ENCODE measurements around the gene EPB41L3.
A peak's percentile ranks its signal among the peaks of the same experiment; 100 is the strongest.
"Not testable (repeated sequence)": the region's sequence is repeated elsewhere in the genome, so short reads cannot be mapped to it uniquely, and the experiment has no call there.

The EPB41L3 gene

GRCh38 chr18:5496305-5496704 lies 47.5 kb downstream of the EPB41L3 start:
- DNase-seq (ENCODE audit: low spot score) = no peak

DNA sequence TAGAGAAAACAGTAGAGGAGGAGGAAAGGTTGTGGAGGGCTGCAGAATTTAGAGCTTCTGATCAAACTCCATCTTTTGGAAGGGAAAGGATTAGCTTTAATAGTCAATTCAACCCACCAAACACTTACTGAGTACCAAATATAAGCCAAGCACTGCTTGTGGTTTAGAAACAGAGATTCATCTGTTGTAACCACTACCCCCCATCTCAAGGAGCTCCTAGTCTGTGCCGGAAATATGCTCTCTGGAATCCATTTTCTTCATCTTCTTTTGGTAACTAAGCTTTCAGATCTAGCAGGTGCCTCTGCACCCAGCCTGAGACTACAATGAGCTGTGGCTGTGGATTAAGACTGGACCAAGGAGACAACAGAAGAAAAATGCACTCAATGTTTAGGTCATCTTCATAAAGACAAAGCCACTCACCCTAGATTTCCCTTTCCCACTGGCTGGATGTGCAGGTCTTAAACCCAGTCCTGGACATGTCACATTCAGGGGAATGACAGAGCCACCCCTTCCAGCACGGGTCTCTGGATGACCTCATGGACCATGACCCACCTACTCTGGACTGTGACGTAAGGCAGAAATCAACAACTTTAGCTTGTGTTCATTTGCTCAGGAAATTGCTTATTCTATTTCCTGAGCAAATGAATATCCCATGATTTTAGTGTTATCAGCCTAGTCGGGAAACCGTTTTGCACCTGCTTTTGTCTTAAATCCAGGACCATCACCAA lies 52.9 kb downstream of the EPB41L3 start:
- no peak for DNase-seq (ENCODE audit: low spot score)

- no peak for DNase-seq (ENCODE audit: low spot score)
Measured at GRCh38 chr18:5488844-5489243, 55.0 kb downstream of the EPB41L3 start.

DNA sequence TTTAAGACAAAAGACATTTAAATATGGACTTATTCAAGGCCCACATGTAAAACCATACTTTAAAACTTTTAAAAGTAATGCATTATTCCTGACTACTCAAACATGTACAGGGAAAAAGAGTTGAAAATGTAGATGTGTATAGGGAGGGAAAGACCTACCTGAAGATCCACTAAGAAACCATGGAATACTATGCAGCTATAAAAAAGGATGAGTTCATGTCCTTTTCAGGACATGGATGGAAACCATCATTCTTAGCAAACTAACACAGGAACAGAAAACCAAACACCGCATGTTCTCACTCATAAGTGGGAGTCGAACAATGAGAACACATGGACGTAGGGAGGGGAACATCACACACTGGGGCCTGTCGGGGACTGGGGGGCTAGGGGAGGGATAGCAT lies 55.8 kb downstream of the EPB41L3 start:
- not testable (repeated sequence) for DNase-seq (ENCODE audit: low spot score)

GRCh38 chr18:5484526-5484925 lies 59.3 kb downstream of the EPB41L3 start:
- no peak for DNase-seq (ENCODE audit: low spot score)

DNA sequence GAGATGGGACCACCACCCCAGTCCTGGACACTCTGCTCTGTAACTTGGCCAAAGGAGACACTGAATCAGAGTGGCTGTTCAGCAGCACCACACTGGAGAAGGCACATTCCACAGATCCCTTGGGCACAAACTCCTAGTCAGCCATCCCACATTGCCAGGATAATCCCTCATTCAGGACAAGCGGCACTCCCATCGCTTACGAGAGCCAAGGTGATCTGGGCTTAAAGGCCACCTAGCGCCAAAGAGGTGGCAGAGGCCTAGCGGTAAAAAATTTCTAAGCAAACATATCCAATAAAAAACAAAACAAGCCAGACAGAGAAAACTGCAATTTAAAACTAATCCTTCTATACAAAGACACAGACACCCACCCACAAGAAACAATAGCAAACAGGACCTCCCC lies 62.2 kb downstream of the EPB41L3 start:
- DNase-seq (ENCODE audit: low spot score) = no peak

DNA sequence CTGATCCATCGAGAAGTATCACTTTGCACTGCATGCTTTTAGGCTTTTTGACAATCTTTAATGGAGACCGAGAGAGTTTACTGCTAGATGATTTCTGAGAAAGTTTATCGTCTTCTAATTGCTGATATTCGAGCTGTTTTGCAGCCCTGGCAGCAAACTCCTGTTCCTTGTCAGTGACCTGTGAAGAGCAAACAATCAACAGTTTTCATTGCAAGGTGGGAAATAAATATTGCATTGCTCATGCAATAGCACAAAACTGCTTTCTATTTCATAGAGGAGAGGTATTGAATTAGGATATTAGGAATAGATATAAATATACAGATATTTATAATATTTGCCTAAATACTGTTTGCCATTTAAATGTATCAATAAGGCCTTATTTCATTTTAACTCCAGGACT lies 65.5 kb downstream of the EPB41L3 start:
- DNase-seq (ENCODE audit: low spot score) = no peak

GRCh38 chr18:5476961-5477800 lies 66.6 kb downstream of the EPB41L3 start:
- DNase-seq (ENCODE audit: low spot score) = no peak

GRCh38 chr18:5475267-5475666 lies 68.5 kb downstream of the EPB41L3 start:
- no peak for DNase-seq (ENCODE audit: low spot score)

GRCh38 chr18:5469340-5469739 lies 74.5 kb downstream of the EPB41L3 start:
- no peak for DNase-seq (ENCODE audit: low spot score)

DNA sequence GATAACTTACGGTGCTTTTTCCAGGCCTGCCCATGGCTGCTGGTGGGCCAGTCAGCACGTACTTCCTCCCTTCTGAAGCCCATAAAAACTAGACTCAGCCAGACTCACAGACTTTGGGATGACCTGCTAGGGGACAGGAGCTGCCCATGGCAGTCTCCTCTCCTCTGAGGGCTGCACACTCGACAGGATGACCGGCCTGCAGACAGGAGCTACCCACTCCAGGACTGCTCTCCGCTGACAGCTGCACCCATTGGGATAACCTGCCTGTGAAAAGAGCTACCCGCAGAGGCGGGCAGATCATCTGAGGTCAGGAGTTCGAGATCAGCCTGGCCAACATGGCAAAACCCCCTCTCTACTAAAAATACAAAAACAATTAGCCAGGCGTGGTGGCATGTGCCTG lies 75.4 kb downstream of the EPB41L3 start:
- DNase-seq (ENCODE audit: low spot score) = no peak

GRCh38 chr18:5467671-5468070 lies 76.1 kb downstream of the EPB41L3 start:
- DNase-seq (ENCODE audit: low spot score) = no peak

DNA sequence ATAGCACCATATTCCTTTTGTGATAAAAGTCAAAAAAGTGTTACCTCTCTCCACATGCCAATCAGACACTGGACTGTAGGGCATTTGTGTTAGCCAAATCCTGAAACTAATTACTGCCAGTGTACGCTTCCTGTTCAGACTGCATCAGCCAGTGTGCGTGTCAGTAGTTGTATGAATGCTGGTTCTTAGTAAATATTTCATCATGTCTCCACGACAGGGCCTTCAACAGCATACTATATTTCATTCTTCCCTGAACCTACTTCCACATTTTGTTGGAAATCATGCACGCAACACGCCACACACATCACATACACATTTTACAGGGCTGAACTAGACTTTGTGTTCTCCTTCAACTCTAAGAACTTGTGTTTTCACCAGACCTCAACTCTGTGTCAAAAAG lies 77.5 kb downstream of the EPB41L3 start:
- DNase-seq (ENCODE audit: low spot score) = peak; percentile 16

GRCh38 chr18:5464251-5464650 lies 79.5 kb downstream of the EPB41L3 start:
- no peak for DNase-seq (ENCODE audit: low spot score)

DNA sequence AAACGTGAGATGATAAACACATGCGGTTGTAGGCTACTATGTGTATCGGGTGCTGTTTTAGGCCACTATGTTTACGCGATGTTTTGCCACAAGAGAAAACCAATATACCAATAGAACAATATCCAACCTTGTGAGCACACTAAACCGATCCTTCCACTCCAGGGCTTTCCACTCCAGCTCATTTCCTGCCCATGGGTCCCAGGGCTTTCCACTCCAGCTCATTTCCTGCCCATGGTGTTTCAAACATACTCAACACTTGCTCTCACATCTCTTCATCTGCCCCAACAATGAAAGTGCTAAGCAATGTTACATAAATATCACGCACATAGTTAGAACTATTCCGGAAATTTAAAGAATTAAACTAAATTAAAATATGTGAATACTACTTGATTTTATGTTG lies 80.0 kb downstream of the EPB41L3 start:
- DNase-seq (ENCODE audit: low spot score) = no peak

DNA sequence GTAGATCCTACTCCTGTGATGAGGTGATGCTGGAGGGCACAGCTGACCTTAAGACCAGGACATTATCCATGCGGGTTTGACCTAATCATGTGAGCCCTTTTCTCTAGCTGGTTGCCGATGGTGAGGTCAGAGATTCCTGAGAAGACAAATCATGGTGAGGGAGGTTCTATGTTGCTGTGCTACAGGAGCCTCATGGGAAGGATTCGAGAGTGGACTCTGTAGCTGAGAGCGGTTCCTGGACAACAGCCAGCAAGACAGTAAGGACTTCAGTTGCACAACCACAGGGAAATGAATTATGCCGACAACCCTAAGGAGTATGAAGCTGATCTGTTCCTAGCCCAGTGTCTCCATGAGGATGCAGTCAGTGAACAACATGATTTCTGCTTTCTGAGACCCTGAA lies 80.4 kb downstream of the EPB41L3 start:
- DNase-seq (ENCODE audit: low spot score) = peak; percentile 81

DNA sequence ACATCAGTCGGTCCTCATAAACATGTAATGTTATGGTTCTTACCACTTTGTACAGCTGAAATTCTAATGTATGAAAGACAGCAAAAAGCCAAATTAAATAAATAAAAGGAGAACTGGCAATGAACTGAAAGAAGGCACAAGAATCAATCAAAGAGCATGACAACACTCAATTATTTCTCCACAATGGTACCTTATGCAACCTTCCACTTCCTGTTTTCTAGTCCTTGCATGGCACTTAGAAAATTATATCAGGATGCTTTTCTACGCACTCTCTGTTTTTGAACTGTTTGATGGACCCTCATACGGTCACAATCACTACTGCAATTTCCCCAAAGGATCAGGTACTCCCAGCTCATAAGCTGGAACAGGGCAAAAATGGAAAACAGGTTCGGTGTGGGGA lies 81.6 kb downstream of the EPB41L3 start:
- DNase-seq (ENCODE audit: low spot score) = no peak

DNA sequence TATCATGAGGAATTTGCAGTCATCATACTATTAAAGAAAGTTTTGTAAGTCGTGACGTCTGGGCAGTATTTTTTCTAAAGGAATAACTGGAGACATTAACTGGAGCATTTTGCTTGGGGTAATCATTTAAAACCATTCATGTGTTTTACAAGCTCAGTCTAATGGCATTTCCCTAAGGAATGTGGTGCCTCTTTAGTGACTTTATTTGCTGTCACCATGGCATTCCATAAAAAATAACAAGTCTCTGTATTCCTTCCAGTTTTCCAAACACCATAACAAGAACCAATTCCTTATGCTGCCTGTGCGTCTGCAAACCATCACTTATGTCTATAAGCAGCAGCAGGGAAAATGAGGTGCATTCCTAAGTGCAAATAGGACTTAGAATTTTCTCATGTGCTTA lies 82.8 kb downstream of the EPB41L3 start:
- peak; percentile 10 for DNase-seq (ENCODE audit: low spot score)

DNA sequence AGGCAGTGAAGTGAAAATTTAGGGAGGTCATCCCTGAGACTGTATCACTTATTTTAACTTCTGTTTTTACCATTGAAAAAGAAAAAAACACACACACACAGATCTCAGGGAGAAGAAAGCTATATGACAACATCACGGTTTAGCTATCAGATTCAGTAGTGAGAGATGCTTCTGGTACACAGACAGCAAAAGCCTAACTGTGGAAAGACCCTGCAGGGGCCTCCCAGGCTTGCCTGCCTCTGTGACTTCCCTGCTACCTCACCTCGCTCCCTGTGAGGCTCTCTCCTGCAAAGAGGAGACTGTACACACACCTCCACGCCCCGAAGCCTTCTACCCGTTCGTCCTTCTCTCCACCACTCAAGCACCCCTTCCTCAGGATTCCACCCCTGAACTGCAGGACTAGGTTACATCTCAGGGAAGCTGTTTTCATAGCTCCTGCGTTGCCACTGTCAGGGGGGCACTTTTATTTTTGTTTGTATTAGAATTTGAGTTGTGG lies 86.3 kb downstream of the EPB41L3 start:
- no peak for DNase-seq (ENCODE audit: low spot score)

GRCh38 chr18:5456577-5457461 lies 87.0 kb downstream of the EPB41L3 start:
- DNase-seq (ENCODE audit: low spot score) = peak; percentile 55

GRCh38 chr18:5455674-5456073 lies 88.1 kb downstream of the EPB41L3 start:
- DNase-seq (ENCODE audit: low spot score) = no peak

- DNase-seq (ENCODE audit: low spot score) = no peak
Measured at GRCh38 chr18:5452943-5453443, 90.8 kb downstream of the EPB41L3 start.
